ENCODE measurements around the gene ZSWIM9.

DNA sequence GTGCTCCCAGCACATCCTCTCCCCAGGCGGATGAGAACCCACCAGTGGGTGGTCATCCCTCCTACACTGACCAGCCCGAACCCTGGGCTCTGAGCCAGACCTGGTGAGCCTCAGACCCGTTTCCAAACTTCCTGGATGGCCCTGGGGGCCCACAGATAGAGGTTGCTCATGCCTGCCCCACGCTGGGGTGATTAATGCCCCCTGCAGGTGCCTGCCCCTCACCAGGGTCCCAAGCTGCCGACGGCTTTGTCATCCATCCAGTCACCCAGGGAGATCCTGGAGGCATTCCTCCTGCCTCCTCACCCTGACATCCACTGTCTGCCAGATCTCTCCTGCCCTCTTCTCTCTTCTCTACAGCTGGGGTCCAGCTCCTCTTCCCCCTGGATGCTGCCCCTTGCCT is 31.4 kb upstream of the ZSWIM9 start:
- TF ChIP-seq, protein P1, sequence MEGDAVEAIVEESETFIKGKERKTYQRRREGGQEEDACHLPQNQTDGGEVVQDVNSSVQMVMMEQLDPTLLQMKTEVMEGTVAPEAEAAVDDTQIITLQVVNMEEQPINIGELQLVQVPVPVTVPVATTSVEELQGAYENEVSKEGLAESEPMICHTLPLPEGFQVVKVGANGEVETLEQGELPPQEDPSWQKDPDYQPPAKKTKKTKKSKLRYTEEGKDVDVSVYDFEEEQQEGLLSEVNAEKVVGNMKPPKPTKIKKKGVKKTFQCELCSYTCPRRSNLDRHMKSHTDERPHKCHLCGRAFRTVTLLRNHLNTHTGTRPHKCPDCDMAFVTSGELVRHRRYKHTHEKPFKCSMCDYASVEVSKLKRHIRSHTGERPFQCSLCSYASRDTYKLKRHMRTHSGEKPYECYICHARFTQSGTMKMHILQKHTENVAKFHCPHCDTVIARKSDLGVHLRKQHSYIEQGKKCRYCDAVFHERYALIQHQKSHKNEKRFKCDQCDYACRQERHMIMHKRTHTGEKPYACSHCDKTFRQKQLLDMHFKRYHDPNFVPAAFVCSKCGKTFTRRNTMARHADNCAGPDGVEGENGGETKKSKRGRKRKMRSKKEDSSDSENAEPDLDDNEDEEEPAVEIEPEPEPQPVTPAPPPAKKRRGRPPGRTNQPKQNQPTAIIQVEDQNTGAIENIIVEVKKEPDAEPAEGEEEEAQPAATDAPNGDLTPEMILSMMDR (IDR thresholded peaks at IDR 0.05) = no peak
- TF ChIP-seq POLR2A (IDR thresholded peaks at IDR 0.05) = no peak

Data from upper lobe of left lung (tissue), 4 donors.